Hepatic stellate cell (primary cell): ENCODE data around the gene UBFD1.
"Not testable (repeated sequence)": the region's sequence is repeated elsewhere in the genome, so short reads cannot be mapped to it uniquely, and the experiment has no call there.

ENCODE experiments used
- DNase-seq: peaks from one replicate; pipeline ENCODE4 v3.0.0; 2011; ENCODE audit warnings: low spot score

The UBFD1 gene

GRCh38 chr16:23609929-23610328 is 52.4 kb downstream of the UBFD1 start:
- DNase-seq: no peak

GRCh38 chr16:23610905-23611304 is 53.4 kb downstream of the UBFD1 start:
- not testable (repeated sequence) for DNase-seq

- no peak for DNase-seq
Observed at GRCh38 chr16:23611936-23612335, 54.4 kb downstream of the UBFD1 start.

- no peak for DNase-seq
Observed at GRCh38 chr16:23615805-23616204, 58.3 kb downstream of the UBFD1 start.
